MM.1S (cell line): ENCODE data around the gene NINJ1.

Experiments used
- CTCF ChIP-seq: fragments of 300-600 bp; sonication (generic); IDR thresholded peaks from 2 replicates; pipeline ENCODE4 v1.5.1; 2016; ENCODE audit warnings: antibody characterized with exemption, low read length, mixed read lengths
- EZH2 ChIP-seq: fragments of 300-600 bp; sonication (generic); optimal IDR thresholded peaks from 2 replicates; pipeline ENCODE3; 2017; ENCODE audit warnings: low read depth, mild to moderate bottlenecking, antibody characterized with exemption, low read length, mixed read lengths

GRCh38 chr9:93111371-93112115, 22.5 kb downstream of the NINJ1 start:
- no peak for TF ChIP-seq CTCF
- TF ChIP-seq EZH2 = no peak
